MM.1S (cell line): ENCODE measurements around the gene DENND5A.

Source experiments
- CTCF ChIP-seq: fragments of 300-600 bp; sonication (generic); IDR thresholded peaks from 2 replicates; pipeline ENCODE4 v1.5.1; 2016; ENCODE audit warnings: antibody characterized with exemption, low read length, mixed read lengths
- EZH2 ChIP-seq: fragments of 300-600 bp; sonication (generic); optimal IDR thresholded peaks from 2 replicates; pipeline ENCODE3; 2017; ENCODE audit warnings: low read depth, mild to moderate bottlenecking, antibody characterized with exemption, low read length, mixed read lengths
- EZH2phosphoT487 ChIP-seq: fragments of 300-600 bp; sonication (generic); IDR thresholded peaks from 2 replicates; pipeline ENCODE4 v1.6.1; 2018; ENCODE audit warnings: antibody characterized with exemption, low read length

- TF ChIP-seq CTCF: no peak
- no peak for TF ChIP-seq EZH2phosphoT487
- no peak for TF ChIP-seq EZH2
Measured at GRCh38 chr11:9099617-9100016, 165.5 kb downstream of the DENND5A start.
